Keratinocyte (primary cell): ENCODE measurements around the gene SIX3. TPM values are rescaled to one million over a fixed set of nuclear protein-coding genes. Genes with fewer than 3 reads are reported as not detected.

Source experiments
- DNase-seq: peaks from one replicate; pipeline ENCODE4 v3.0.0-alpha.2; 2011; ENCODE audit warnings: low read depth, missing footprints, low spot score
- FAIRE-seq: peaks from 2 replicates; lab custom pipeline; 2011; peaks lifted over from hg19 to GRCh38; lab: Jason Lieb, UNC
- H2AFZ ChIP-seq: 2 replicates; pipeline ENCODE4 v1.6.0; 2012; ENCODE audit warnings: low read length, control low read depth, inconsistent platforms; ENCODE audit not compliant: control insufficient read depth
- H3K27ac ChIP-seq: 2 replicates; pipeline ENCODE4 v1.5.1; 2011; ENCODE audit warnings: low read length; ENCODE audit not compliant: control insufficient read depth, insufficient read depth
- H3K27me3 ChIP-seq: 3 replicates; pipeline ENCODE4 v1.6.0; 2011; ENCODE audit warnings: low read length; ENCODE audit not compliant: control insufficient read depth, insufficient read depth; ENCODE audit errors: extremely low read depth
- H3K36me3 ChIP-seq, 2 experiments: 2 replicates in 1 of 2; 3 replicates in 1 of 2; pipeline ENCODE4 v1.5.1; 2011; ENCODE audit warnings: low read length in 2 of 2, mild to moderate bottlenecking in 1 of 2; ENCODE audit not compliant: control insufficient read depth in 2 of 2, insufficient read depth in 2 of 2; ENCODE audit errors: extremely low read depth in 1 of 2
- H3K4me1 ChIP-seq: 3 replicates; pipeline ENCODE4 v1.5.1; 2011; ENCODE audit warnings: low read length; ENCODE audit not compliant: control insufficient read depth, insufficient read depth; ENCODE audit errors: extremely low read depth
- H3K4me2 ChIP-seq: 3 replicates; pipeline ENCODE4 v1.6.0; 2011; ENCODE audit warnings: low read depth, low read length; ENCODE audit not compliant: control insufficient read depth, insufficient read depth; ENCODE audit errors: extremely low read depth
- H3K4me3 ChIP-seq, 3 experiments: fragments of 200-600 bp in 1 of 3; sonication (generic) in 1 of 3; 2 replicates in 2 of 3; 3 replicates in 1 of 3; pipeline ENCODE4 v1.5.1; 2011 to 2016; ENCODE audit warnings: low read length in 3 of 3, mild to moderate bottlenecking in 3 of 3, control low read depth in 2 of 3, inconsistent platforms in 1 of 3, low read depth in 1 of 3, mixed read lengths in 1 of 3, mixed run types in 1 of 3, moderate library complexity in 1 of 3; ENCODE audit not compliant: control insufficient read depth in 2 of 3, insufficient read depth in 2 of 3; ENCODE audit errors: extremely low read depth in 1 of 3
- H3K79me2 ChIP-seq: 2 replicates; pipeline ENCODE4 v1.6.0; 2012; ENCODE audit warnings: low read length; ENCODE audit not compliant: control insufficient read depth, insufficient read depth
- H3K9ac ChIP-seq: 3 replicates; pipeline ENCODE4 v1.6.0; 2011; ENCODE audit warnings: low read length; ENCODE audit not compliant: control insufficient read depth, insufficient read depth; ENCODE audit errors: extremely low read depth
- H3K9me1 ChIP-seq: 3 replicates; pipeline ENCODE4 v1.6.0; 2011; ENCODE audit warnings: low read length; ENCODE audit not compliant: control insufficient read depth, insufficient read depth; ENCODE audit errors: extremely low read depth
- H3K9me3 ChIP-seq: 2 replicates; pipeline ENCODE4 v1.5.1; 2012; ENCODE audit warnings: low read depth, low read length; ENCODE audit not compliant: control insufficient read depth
- H4K20me1 ChIP-seq: 3 replicates; pipeline ENCODE4 v1.6.0; 2011; ENCODE audit warnings: low read length; ENCODE audit not compliant: control insufficient read depth, insufficient read depth; ENCODE audit errors: extremely low read depth
- EZH2 ChIP-seq: IDR thresholded peaks from one replicate; pipeline ENCODE4 v1.6.1; 2012; ENCODE audit warnings: inconsistent platforms, mild to moderate bottlenecking, low read length, moderate library complexity
- dilution Hi-C: fragments of 300-500 bp; cut with MboI; formaldehyde crosslinking; loops from one replicate; pipeline ENCODE4 v1.7.0; 2020; ENCODE audit warnings: low sequenced_read_pairs; ENCODE audit not compliant: extremely low pct_ligation_motif_present
- polyA plus RNA-seq, 5 experiments: library from polyadenylated mRNA; depleted of rRNA in 3 of 5; stranded (reverse) in 3 of 5; stranded (forward) in 1 of 5; unstranded in 1 of 5; fragments of >200 nt; gene quantifications; 1 replicate in 1 of 5; 2 replicates in 3 of 5; 3 replicates in 1 of 5; pipeline versions ENCODE4 v1.2.1 to v1.2.3, GENCODE V29; 2011 to 2012; ENCODE audit warnings: missing spikeins in 2 of 5, low read depth in 1 of 5, low replicate concordance in 1 of 5
- small RNA-seq, 3 experiments: library from RNA; depleted of rRNA; stranded (forward); fragments of <200 nt; gene quantifications; one replicate each; pipeline ENCODE3, GENCODE V24; 2012; ENCODE audit warnings: low read depth in 3 of 3, low replicate concordance in 1 of 3; ENCODE audit not compliant: insufficient read length in 3 of 3
- TF ChIP-seq, protein P1 (sequence below), 3 experiments: IDR thresholded peaks in 1 of 3; conservative IDR thresholded peaks in 1 of 3; optimal IDR thresholded peaks in 1 of 3; 2 replicates in 2 of 3; 3 replicates in 1 of 3; pipeline versions ENCODE3 to v1.5.1; 2011; ENCODE audit warnings: low read length in 3 of 3, mild to moderate bottlenecking in 3 of 3, moderate library complexity in 2 of 3, control low read depth in 1 of 3, inconsistent platforms in 1 of 3; ENCODE audit not compliant: insufficient read depth in 2 of 3; ENCODE audit errors: extremely low read depth in 1 of 3

Gene SIX3
- polyA plus RNA-seq, 1 donor (not counting 4 experiments of a cell fraction or from before 2014, with no cell fraction given), result not detected

DNA sequence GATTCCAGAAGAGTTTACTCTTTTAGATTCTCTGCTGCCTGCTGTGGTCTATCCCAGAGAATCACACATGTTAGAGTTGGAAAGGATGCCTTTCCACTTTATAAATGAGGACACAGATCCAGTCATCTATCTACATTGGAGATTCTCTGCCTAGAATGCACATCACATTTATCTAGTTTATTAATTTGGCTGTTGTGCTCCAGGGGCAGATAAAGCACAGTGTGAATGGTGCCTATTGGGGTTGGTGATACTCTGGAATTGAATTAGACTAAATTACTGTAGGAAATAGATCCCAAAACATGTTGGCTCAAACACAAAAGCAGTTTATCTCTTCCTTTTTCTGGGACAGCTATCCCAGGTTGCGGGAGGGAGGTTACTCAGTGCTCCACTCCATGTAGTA lies 52.9 kb downstream of the SIX3 start:
- Histone ChIP-seq H3K79me2 (no peaks in the 10 kb centered on the region), H3K36me3 (no peaks in the 10 kb centered on the region), H3K9me1 (no peaks in the 10 kb centered on the region), H4K20me1 (no peaks in the 10 kb centered on the region), H3K4me1 (no peaks in the 10 kb centered on the region), H3K27ac (no peak overlapping the region), H3K27me3 (peaks cover 36% of the 10 kb centered on the region), H2AFZ (no peak overlapping the region), H3K9ac (no peak overlapping the region), H3K4me3 (no peak overlapping the region), H3K4me2 (no peak overlapping the region), H3K9me3 (no peaks in the 10 kb centered on the region)
- FAIRE-seq, result no peak
- TF ChIP-seq EZH2, result no peak
- TF ChIP-seq, protein P1, sequence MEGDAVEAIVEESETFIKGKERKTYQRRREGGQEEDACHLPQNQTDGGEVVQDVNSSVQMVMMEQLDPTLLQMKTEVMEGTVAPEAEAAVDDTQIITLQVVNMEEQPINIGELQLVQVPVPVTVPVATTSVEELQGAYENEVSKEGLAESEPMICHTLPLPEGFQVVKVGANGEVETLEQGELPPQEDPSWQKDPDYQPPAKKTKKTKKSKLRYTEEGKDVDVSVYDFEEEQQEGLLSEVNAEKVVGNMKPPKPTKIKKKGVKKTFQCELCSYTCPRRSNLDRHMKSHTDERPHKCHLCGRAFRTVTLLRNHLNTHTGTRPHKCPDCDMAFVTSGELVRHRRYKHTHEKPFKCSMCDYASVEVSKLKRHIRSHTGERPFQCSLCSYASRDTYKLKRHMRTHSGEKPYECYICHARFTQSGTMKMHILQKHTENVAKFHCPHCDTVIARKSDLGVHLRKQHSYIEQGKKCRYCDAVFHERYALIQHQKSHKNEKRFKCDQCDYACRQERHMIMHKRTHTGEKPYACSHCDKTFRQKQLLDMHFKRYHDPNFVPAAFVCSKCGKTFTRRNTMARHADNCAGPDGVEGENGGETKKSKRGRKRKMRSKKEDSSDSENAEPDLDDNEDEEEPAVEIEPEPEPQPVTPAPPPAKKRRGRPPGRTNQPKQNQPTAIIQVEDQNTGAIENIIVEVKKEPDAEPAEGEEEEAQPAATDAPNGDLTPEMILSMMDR (optimal IDR thresholded peaks at IDR 0.05 in 1 of 3, IDR thresholded peaks at IDR 0.05 in 1 of 3, conservative IDR thresholded peaks at IDR 0.05 in 1 of 3; ENCODE audit: extremely low read depth in 1 of 3, insufficient read depth in 2 of 3, low read length in 3 of 3), result no peak
- no peak for DNase-seq
- dilution Hi-C loops, result no loop called here

Small RNA genes lying within 50 kb of the gene (small RNA-seq; reads per million reads assigned to genes)
- gene RF02246 (0 reads per million in 3 experiments), gene RF02247 (0 reads per million in 3 experiments), gene RF02248 (0 reads per million in 3 experiments), gene RF02250 (0 reads per million in 3 experiments), gene RF02251 (0 reads per million in 3 experiments), gene RF02252 (0 reads per million in 3 experiments)

Other genes starting within 250 kb of the SIX3 start
- gene SIX2, start 67.8 kb downstream of the SIX3 start, polyA plus RNA-seq, result not detected in 3 replicates